ENCODE data around the gene PCBD2. TPM values are rescaled to one million over a fixed set of nuclear protein-coding genes. Genes with fewer than 3 reads are reported as not detected.

Gene PCBD2
- total RNA-seq, 2 experiments from 2014 or later = 13.4 to 13.7 TPM

- no peak overlapping the region for H3K4me3 Mint-ChIP-seq
- ATAC-seq = no peak
- H3K9me3 Mint-ChIP-seq (ENCODE audit: low read depth) = no peaks in the 10 kb centered on the region
- no peak overlapping the region for H3K27ac Mint-ChIP-seq
- no peaks in the 10 kb centered on the region for H3K36me3 Mint-ChIP-seq
- no peak for DNase-seq
- H3K27me3 Mint-ChIP-seq = no peaks in the 10 kb centered on the region
- CTCF ChIA-PET = no interaction called here
- no peaks in the 10 kb centered on the region for H3K4me1 Mint-ChIP-seq
Observed at GRCh38 chr5:135008556-135008955, 103.6 kb downstream of the PCBD2 start.

- DNase-seq = no peak
- H3K9me3 Mint-ChIP-seq (ENCODE audit: low read depth) = no peaks in the 10 kb centered on the region
- no peaks in the 10 kb centered on the region for H3K27me3 Mint-ChIP-seq
- H3K4me3 Mint-ChIP-seq = no peak overlapping the region
- no peaks in the 10 kb centered on the region for H3K36me3 Mint-ChIP-seq
- ATAC-seq = no peak
- H3K27ac Mint-ChIP-seq = no peak overlapping the region
- CTCF ChIA-PET = no interaction called here
- H3K4me1 Mint-ChIP-seq = no peaks in the 10 kb centered on the region
Observed at GRCh38 chr5:135008981-135009735, 104.2 kb downstream of the PCBD2 start.

GRCh38 chr5:135009736-135010501, 105.0 kb downstream of the PCBD2 start:
- H3K27me3 Mint-ChIP-seq = no peaks in the 10 kb centered on the region
- H3K36me3 Mint-ChIP-seq = no peaks in the 10 kb centered on the region
- no peak overlapping the region for H3K27ac Mint-ChIP-seq
- no peaks in the 10 kb centered on the region for H3K4me1 Mint-ChIP-seq
- no peak overlapping the region for H3K4me3 Mint-ChIP-seq
- DNase-seq (no peak), ATAC-seq (no peak)
- no peaks in the 10 kb centered on the region for H3K9me3 Mint-ChIP-seq (ENCODE audit: low read depth)
- CTCF ChIA-PET = no interaction called here

- Mint-ChIP-seq H3K36me3 (no peaks in the 10 kb centered on the region), H3K27ac (no peak overlapping the region), H3K4me3 (no peak overlapping the region), H3K4me1 (no peaks in the 10 kb centered on the region), H3K9me3 (ENCODE audit: low read depth) (no peaks in the 10 kb centered on the region), H3K27me3 (no peaks in the 10 kb centered on the region)
- DNase-seq (no peak), ATAC-seq (no peak)
- CTCF ChIA-PET = interaction anchor here (0.5 kb wide), 1 partner anchor 1327 kb away, joined by 3 read pairs; no protein-coding TSS in a partner anchor
Observed at GRCh38 chr5:135010502-135011354, 105.8 kb downstream of the PCBD2 start.

- no peak overlapping the region for H3K4me3 Mint-ChIP-seq
- no peaks in the 10 kb centered on the region for H3K36me3 Mint-ChIP-seq
- DNase-seq (no peak), ATAC-seq (no peak)
- no peak overlapping the region for H3K27ac Mint-ChIP-seq
- no peaks in the 10 kb centered on the region for H3K9me3 Mint-ChIP-seq (ENCODE audit: low read depth)
- CTCF ChIA-PET = interaction anchor here (0.5 kb wide), 1 partner anchor 1326 kb away, joined by 3 read pairs; no protein-coding TSS in a partner anchor
- no peaks in the 10 kb centered on the region for H3K4me1 Mint-ChIP-seq
- no peaks in the 10 kb centered on the region for H3K27me3 Mint-ChIP-seq
Observed at GRCh38 chr5:135011355-135012032, 106.6 kb downstream of the PCBD2 start.

- CTCF ChIA-PET = no interaction called here
- H3K4me3 Mint-ChIP-seq = no peak overlapping the region
- DNase-seq (no peak), ATAC-seq (no peak)
- no peaks in the 10 kb centered on the region for H3K9me3 Mint-ChIP-seq (ENCODE audit: low read depth)
- no peaks in the 10 kb centered on the region for H3K36me3 Mint-ChIP-seq
- H3K4me1 Mint-ChIP-seq = no peaks in the 10 kb centered on the region
- H3K27me3 Mint-ChIP-seq = no peaks in the 10 kb centered on the region
- no peak overlapping the region for H3K27ac Mint-ChIP-seq
Observed at GRCh38 chr5:135012033-135012588, 107.2 kb downstream of the PCBD2 start.

Small RNA genes lying within 50 kb of the gene (microRNA-seq; reads per million reads assigned to microRNA genes)
- gene MIR4461 = not detected

Other genes starting within 250 kb of the PCBD2 start
- gene CAMLG, start 166.6 kb upstream of the PCBD2 start, total RNA-seq = 10 to 100 TPM; 20.4 to 28.4 TPM
- 10 to 100 TPM; 75.9 to 77.0 TPM for gene DDX46, start 146.4 kb upstream of the PCBD2 start, total RNA-seq
- gene C5orf24, start 59.2 kb upstream of the PCBD2 start, total RNA-seq = 10 to 100 TPM; 29.7 to 30.1 TPM
- 10 to 100 TPM; 50.0 to 56.8 TPM for gene TXNDC15, start 30.8 kb upstream of the PCBD2 start, total RNA-seq
- under 1 TPM; 0.61 to 0.82 TPM for gene CATSPER3, start 62.8 kb downstream of the PCBD2 start, total RNA-seq
- under 1 TPM in 1 of 2 experiments, not detected in 1; 0.14 TPM for gene PITX1, start 129.1 kb downstream of the PCBD2 start, total RNA-seq